Panc1 (cell line): ENCODE results near the gene SGSM1. TPM values are rescaled to one million over a fixed set of nuclear protein-coding genes. Genes with fewer than 3 reads are reported as not detected.

ENCODE experiments used
- ATAC-seq: fragments of 200-7000 bp; cut with Tn5 transposase; 2 replicates; pipeline ENCODE4 v1.9.1; 2020; ENCODE audit warnings: mild to moderate bottlenecking, moderate library complexity
- BruUV-seq: library from RNA; stranded (reverse); fragments of 400-500 nt; replicated peaks from 2 replicates; lab custom pipeline; 2021; lab: Mats Ljungman, UMichigan
- CTCF ChIA-PET: fragments of 300-600 bp; sonication (Branson Sonifier 250); formaldehyde crosslinking; loops from one replicate; lab custom pipeline; 2022; ENCODE audit warnings: antibody characterized with exemption; lab: Charles Lee
- POLR2A ChIA-PET: fragments of 300-600 bp; sonication (Branson Sonifier 250); formaldehyde crosslinking; loops from one replicate; lab custom pipeline; 2022; ENCODE audit warnings: antibody characterized with exemption; lab: Charles Lee
- DNase-seq: peaks from one replicate; pipeline ENCODE4 v3.0.0-alpha.2; 2010; ENCODE audit warnings: low read depth, low spot score
- H3K27ac ChIP-seq: 2 replicates; pipeline ENCODE4 v1.5.1; 2011; ENCODE audit warnings: mild to moderate bottlenecking, low read length, inconsistent platforms
- H3K27me3 ChIP-seq: fragments of 200-500 bp; sonication (Bioruptor generic); 2 replicates; pipeline ENCODE4 v1.6.0; 2014; ENCODE audit warnings: low read length, inconsistent platforms; ENCODE audit not compliant: control insufficient read depth, insufficient read depth
- H3K36me3 ChIP-seq: fragments of 200-500 bp; sonication (Bioruptor generic); 2 replicates; pipeline ENCODE4 v1.5.1; 2014; ENCODE audit warnings: inconsistent platforms, mild to moderate bottlenecking, low read length, moderate library complexity; ENCODE audit not compliant: control insufficient read depth, insufficient read depth
- H3K4me1 ChIP-seq: 2 replicates; pipeline ENCODE4 v1.5.1; 2011; ENCODE audit warnings: inconsistent platforms, mild to moderate bottlenecking, low read length, moderate library complexity; ENCODE audit not compliant: control insufficient read depth, insufficient read depth
- H3K4me3 ChIP-seq, 2 experiments: 2 replicates each; pipeline ENCODE4 v1.5.1; 2011 to 2012; ENCODE audit warnings: low read depth in 2 of 2, low read length in 2 of 2, mild to moderate bottlenecking in 2 of 2, inconsistent platforms in 1 of 2, moderate library complexity in 1 of 2
- H3K9me3 ChIP-seq: fragments of 200-500 bp; sonication (Bioruptor generic); 2 replicates; pipeline ENCODE4 v1.5.1; 2014; ENCODE audit warnings: low read depth, mild to moderate bottlenecking, inconsistent platforms, low read length, moderate library complexity; ENCODE audit not compliant: control insufficient read depth, insufficient read depth
- CTCF ChIP-seq: fragments of 450-650 bp; IDR thresholded peaks from 2 replicates; pipeline ENCODE4 v1.5.1; 2017; ENCODE audit warnings: mild to moderate bottlenecking
- POLR2AphosphoS5 ChIP-seq: IDR thresholded peaks from 2 replicates; pipeline ENCODE4 v1.6.1; 2012; ENCODE audit warnings: mild to moderate bottlenecking, low read depth, low read length, moderate library complexity
- REST ChIP-seq, 2 experiments: IDR thresholded peaks; 2 replicates each; pipeline ENCODE4 v1.6.1; 2011 to 2012; ENCODE audit warnings: low read depth in 2 of 2, control low read depth in 1 of 2, low read length in 1 of 2, mild to moderate bottlenecking in 1 of 2, moderate library complexity in 1 of 2; ENCODE audit not compliant: insufficient read depth in 1 of 2
- TCF7L2 ChIP-seq: IDR thresholded peaks from 2 replicates; pipeline ENCODE4 v1.6.1; 2011; ENCODE audit warnings: mild to moderate bottlenecking, low read depth, low read length, inconsistent platforms
- in situ Hi-C: cut with HindIII; loops from 2 replicates; pipeline ENCODE4 v1.10.0; 2016; ENCODE audit warnings: low sequenced_read_pairs, low pct_unique_long_range_greater_than_20kb
- intact Hi-C: fragments of 100-400 bp; cut with micrococcal nuclease; formaldehyde crosslinking; loops from one replicate; pipeline ENCODE4 v1.10.0; 2022; ENCODE audit not compliant: unreplicated experiment
- total RNA-seq: library from RNA; stranded (reverse); gene quantifications from one replicate; pipeline ENCODE4 v1.2.1, GENCODE V29; 2021; ENCODE audit not compliant: unreplicated experiment

SGSM1 gene
- total RNA-seq, 1 experiment from 2014 or later, result 1.6 TPM

- no peaks in the 10 kb centered on the region for H3K36me3 ChIP-seq
- no TSS peak for BruUV-seq
- no peak overlapping the region for H3K4me3 ChIP-seq
- no peak overlapping the region for H3K27ac ChIP-seq
- POLR2A ChIA-PET, result no interaction called here
- no peaks in the 10 kb centered on the region for H3K4me1 ChIP-seq
- no peaks in the 10 kb centered on the region for H3K9me3 ChIP-seq
- H3K27me3 ChIP-seq, result no peaks in the 10 kb centered on the region
- ATAC-seq, result no peak
- intact Hi-C loops (no loop called here), in situ Hi-C loops (no loop called here)
- no peak for TF ChIP-seq CTCF
- TF ChIP-seq REST (IDR thresholded peaks at IDR 0.05; ENCODE audit: insufficient read depth in 1 of 2, low read depth in 2 of 2, low read length in 1 of 2), result no peak
- TF ChIP-seq POLR2AphosphoS5, result no peak
- no peak for TF ChIP-seq TCF7L2
- CTCF ChIA-PET, result no interaction called here
- DNase-seq, result no peak
Observed at GRCh38 chr22:24810043-24810749, 4.2 kb downstream of the SGSM1 start.

GRCh38 chr22:24812950-24813775, 7.2 kb downstream of the SGSM1 start:
- TF ChIP-seq TCF7L2, result no peak
- no peak for TF ChIP-seq CTCF
- no peak for TF ChIP-seq REST (IDR thresholded peaks at IDR 0.05; ENCODE audit: insufficient read depth in 1 of 2, low read depth in 2 of 2, low read length in 1 of 2)

More at GRCh38 chr22:24812950-24813775, 7.2 kb downstream of the SGSM1 start:
- ATAC-seq (no peak), DNase-seq (no peak)
- BruUV-seq, result no TSS peak
- ChIA-PET CTCF (no interaction called here), POLR2A (interaction anchor here (0.6 kb wide), 1 partner anchor 448 kb away, joined by 6 read pairs; no protein-coding TSS in a partner anchor)
- Histone ChIP-seq H3K27me3 (no peaks in the 10 kb centered on the region), H3K9me3 (no peaks in the 10 kb centered on the region), H3K36me3 (no peaks in the 10 kb centered on the region), H3K4me3 (no peak overlapping the region), H3K4me1 (no peaks in the 10 kb centered on the region), H3K27ac (no peak overlapping the region)
- intact Hi-C loops, result no loop called here
- in situ Hi-C loops, result no loop called here
